HG03025 (cell line): ENCODE measurements around the gene TM4SF20.

ENCODE experiments used
- ATAC-seq: cut with Tn5 transposase; IDR thresholded peaks from one replicate; pipeline ENCODE4 v1.9.1; 2021; ENCODE audit warnings: mild to moderate bottlenecking, moderate library complexity; ENCODE audit not compliant: unreplicated experiment, low FRiP score

TM4SF20 gene

GRCh38 chr2:227324642-227324994, 54.5 kb downstream of the TM4SF20 start:
- ATAC-seq, result no peak

DNA sequence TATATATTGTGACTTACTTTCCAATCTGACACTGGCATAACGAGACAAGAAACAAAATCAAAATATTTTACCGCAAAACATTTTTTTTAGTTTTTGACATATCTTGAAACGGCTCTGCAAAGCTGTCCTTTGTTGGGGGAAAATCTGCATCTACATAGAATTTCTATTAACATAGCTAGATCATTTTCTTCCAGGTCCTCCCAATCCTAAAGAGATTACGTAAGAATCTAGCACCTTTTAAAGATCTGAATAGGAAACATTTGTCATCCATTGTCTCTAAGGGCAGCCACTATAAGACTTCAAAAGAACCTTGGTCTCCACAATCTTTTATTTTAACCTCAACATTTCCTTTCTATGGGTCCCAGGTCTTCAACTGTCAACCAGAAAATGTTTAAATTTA, 55.3 kb downstream of the TM4SF20 start:
- ATAC-seq, result no peak

DNA sequence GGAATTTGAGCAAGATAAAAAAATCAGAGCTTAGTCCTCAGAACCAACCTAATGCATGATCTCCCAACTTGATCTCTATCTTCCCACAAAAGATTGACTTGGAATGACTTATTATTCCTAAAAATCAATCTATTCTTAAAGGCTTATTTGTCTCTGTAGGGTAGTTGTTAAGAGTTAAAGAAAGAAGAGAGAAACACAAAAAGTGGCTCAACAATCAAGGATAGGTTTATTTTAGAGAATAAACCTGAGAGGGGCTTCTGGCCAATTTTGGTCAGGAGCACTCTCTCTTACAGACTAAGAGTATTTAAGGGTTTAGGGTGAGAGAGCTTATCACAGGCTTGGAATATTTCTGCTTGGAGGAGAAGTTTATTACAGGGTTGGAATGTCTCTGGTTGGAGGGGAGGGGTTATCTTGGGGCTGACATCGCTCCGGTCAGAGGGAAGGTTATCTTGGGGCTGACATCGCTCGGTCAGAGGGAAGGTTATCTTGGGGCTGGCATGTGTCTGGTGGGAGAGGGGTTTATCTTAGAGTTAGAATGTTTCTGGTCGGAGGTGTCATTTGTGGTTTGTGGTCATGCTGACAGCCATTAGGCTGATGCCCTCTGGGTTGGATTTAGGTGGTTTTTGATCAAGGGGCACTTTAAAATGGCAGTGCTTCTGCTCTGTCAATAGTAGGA, 56.4 kb downstream of the TM4SF20 start:
- ATAC-seq, result no peak

- ATAC-seq, result no peak
Observed at GRCh38 chr2:227320305-227321094, 58.6 kb downstream of the TM4SF20 start.

GRCh38 chr2:227317834-227318233, 61.3 kb downstream of the TM4SF20 start:
- ATAC-seq, result no peak

- no peak for ATAC-seq
Observed at GRCh38 chr2:227313310-227313709, 65.8 kb downstream of the TM4SF20 start.

DNA sequence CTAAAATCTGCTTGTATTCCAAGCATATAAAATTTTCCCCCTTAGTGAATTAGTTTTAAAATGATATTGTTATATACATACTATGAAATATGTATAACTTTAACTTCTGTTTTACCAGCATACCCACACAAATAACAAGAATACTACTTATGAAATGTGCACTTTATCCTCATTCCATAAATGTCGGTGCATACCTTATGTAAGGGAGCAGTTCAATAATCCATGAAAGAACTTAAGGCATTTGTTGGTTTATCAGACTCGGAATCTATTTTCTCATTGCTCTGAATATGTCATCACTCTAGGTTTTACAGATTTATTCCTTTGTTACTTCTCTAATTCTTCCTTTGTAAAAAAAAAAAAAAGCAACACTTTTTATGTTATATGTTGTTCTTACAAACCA, 66.5 kb downstream of the TM4SF20 start:
- no peak for ATAC-seq
